Lower leg skin (tissue), 4 donors: Measurements from ENCODE around the gene FCSK. TPM values are rescaled to one million over a fixed set of nuclear protein-coding genes. Genes with fewer than 3 reads are reported as not detected.

ENCODE experiments used
- DNase-seq, 2 donors: peaks; one replicate each; pipeline ENCODE4 v3.0.0-alpha.2; 2019; ENCODE audit warnings: low spot score in 2 of 2
- H3K4me3 ChIP-seq: fragments of 200-600 bp; sonication (generic); 2 replicates; pipeline ENCODE4 v1.5.1; 2017; ENCODE audit warnings: mild to moderate bottlenecking, low read depth; ENCODE audit not compliant: poor library complexity, severe bottlenecking
- POLR2A ChIP-seq, 2 donors: fragments of 450-650 bp; IDR thresholded peaks; one replicate each; pipeline ENCODE4 v1.6.1; 2016 to 2017; ENCODE audit warnings: antibody characterized with exemption in 2 of 2, mild to moderate bottlenecking in 1 of 2, moderate library complexity in 1 of 2
- WGBS, 2 donors: methylation state at CpG; one replicate each; pipeline ENCODE4 v1.1.5; 2018; 5-methylcytosine and 5-hydroxymethylcytosine counted together
- intact Hi-C: fragments of 100-400 bp; cut with DNase I; formaldehyde crosslinking; loops from one replicate; pipeline ENCODE4 v1.15.0; 2023; ENCODE audit warnings: low total_unique reads
- total RNA-seq, 4 donors: library from RNA; depleted of rRNA; stranded (reverse); fragments of >200 nt; gene quantifications; one replicate each; pipeline ENCODE4 v1.1.0, GENCODE V29; 2016
- TF ChIP-seq, protein P1 (sequence below), 3 donors: fragments of 450-650 bp; IDR thresholded peaks; one replicate each; pipeline ENCODE4 v1.5.1; 2016; ENCODE audit warnings: antibody characterized with exemption in 3 of 3, mild to moderate bottlenecking in 3 of 3, moderate library complexity in 2 of 3

Gene FCSK
- total RNA-seq, 4 donors from 2014 or later, result 17.9 to 31.7 (median 23.4) TPM

DNA sequence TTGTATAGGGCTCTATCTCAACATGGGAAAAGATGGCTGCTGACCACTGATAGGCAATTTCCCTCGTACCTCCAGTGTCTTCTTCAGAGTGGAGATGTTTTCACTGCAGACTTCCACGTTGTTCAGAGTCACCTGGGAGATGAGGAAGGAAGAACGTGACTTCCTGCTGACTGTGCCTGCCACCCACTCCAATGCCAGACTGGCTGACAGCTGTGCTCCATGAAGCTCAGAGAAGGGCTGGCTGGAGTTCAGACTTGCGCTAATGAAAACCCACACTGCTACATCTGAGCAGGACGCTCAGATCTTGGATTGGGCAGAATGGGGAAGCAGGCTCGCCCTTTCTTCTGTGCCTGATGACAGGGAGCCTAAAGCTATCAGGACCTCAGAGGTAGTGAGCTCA, 35.9 kb downstream of the FCSK start:
- TF ChIP-seq, protein P1, sequence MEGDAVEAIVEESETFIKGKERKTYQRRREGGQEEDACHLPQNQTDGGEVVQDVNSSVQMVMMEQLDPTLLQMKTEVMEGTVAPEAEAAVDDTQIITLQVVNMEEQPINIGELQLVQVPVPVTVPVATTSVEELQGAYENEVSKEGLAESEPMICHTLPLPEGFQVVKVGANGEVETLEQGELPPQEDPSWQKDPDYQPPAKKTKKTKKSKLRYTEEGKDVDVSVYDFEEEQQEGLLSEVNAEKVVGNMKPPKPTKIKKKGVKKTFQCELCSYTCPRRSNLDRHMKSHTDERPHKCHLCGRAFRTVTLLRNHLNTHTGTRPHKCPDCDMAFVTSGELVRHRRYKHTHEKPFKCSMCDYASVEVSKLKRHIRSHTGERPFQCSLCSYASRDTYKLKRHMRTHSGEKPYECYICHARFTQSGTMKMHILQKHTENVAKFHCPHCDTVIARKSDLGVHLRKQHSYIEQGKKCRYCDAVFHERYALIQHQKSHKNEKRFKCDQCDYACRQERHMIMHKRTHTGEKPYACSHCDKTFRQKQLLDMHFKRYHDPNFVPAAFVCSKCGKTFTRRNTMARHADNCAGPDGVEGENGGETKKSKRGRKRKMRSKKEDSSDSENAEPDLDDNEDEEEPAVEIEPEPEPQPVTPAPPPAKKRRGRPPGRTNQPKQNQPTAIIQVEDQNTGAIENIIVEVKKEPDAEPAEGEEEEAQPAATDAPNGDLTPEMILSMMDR (IDR thresholded peaks at IDR 0.05), result no peak
- no peak for TF ChIP-seq POLR2A (IDR thresholded peaks at IDR 0.05)
- no peak for DNase-seq
- WGBS, 2 donors, result 68 to 81% methylated on average over 6 of the region's 6 CpGs

DNA sequence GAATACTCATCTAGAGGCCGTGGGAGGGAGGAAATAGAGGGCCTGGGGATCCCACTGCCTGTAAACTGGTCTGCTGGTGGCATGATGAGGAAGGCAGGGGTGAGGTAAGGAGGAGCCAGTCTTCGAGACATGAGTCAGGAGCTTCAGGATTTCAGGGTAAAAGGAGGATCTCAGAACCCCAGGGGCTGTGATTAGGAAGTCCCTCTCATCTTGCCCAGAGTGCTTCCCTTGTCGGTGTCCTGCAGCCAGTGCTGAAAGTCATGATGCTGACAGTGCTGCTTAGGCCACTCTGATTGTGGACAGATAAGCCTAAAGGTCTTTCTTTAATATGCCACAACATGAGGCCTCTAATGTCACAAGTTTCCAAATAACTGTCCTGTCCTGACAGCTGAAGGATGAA, 39.4 kb downstream of the FCSK start:
- no peak for DNase-seq
- intact Hi-C loops, result no loop called here
- TF ChIP-seq, protein P1 (IDR thresholded peaks at IDR 0.05), result no peak
- no peak for TF ChIP-seq POLR2A (IDR thresholded peaks at IDR 0.05)
- 92 to 98% methylated on average over 3 of the region's 3 CpGs for WGBS, 2 donors
- no peak overlapping the region for H3K4me3 ChIP-seq

More for the DNA sequence above, 35.9 kb downstream of the FCSK start:
- intact Hi-C loops, result no loop called here
- H3K4me3 ChIP-seq, result no peak overlapping the region

DNA sequence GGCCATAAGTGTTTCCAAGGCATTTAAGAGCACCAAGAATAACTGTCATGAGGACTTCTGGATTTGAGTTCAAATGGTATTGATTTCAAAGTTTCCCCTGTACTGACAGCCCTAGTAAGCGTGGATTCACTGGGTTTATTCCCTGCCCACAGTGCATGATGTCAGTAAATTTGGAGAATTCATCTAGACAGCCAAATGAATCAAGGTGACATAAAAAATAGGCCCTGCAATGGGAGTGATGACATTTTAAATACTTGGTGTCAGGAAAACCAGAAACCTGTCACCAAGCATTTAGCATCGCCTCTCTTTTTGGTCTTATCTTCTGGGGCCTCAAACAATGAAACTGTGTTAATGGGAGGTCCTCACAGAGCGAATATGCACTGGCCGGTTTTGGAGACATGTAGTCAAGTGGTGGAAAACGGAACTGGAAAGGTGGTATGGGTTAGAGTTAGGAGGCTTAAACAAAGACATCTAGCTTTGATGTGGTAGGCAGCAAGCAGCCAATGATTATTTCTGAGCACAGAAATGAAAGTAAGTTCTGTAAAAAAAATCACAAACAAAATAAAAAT, 39.9 kb downstream of the FCSK start:
- no peak for TF ChIP-seq POLR2A (IDR thresholded peaks at IDR 0.05)
- TF ChIP-seq, protein P1 (IDR thresholded peaks at IDR 0.05), result no peak
- no peak for DNase-seq
- 79 to 88% methylated on average over 5 of the region's 5 CpGs for WGBS, 2 donors
- no peak overlapping the region for H3K4me3 ChIP-seq
- intact Hi-C loops, result no loop called here

DNA sequence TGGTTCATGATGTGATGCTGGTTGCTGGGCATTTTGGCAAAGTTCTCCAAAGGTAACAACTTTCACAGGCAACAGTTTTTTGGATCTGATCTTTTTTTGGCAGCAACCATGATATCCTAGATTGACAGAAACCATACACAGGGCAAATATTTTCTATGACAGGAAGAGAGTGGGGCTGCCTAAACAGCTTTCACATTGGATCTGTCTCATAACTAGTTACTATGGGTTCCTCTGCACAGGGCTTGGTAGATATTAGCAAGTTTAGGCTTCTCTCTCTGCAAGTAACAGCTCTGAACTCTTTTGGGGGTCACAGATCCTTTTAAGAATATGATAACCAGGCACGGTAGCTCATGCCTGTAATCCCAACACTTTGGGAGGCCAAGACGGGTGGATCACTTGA, 40.4 kb downstream of the FCSK start:
- TF ChIP-seq POLR2A (IDR thresholded peaks at IDR 0.05), result no peak
- TF ChIP-seq, protein P1 (IDR thresholded peaks at IDR 0.05), result no peak
- no peak for DNase-seq
- intact Hi-C loops, result no loop called here
- 93% methylated on average over 2 of the region's 2 CpGs for WGBS, 2 donors
- no peak overlapping the region for H3K4me3 ChIP-seq

DNA sequence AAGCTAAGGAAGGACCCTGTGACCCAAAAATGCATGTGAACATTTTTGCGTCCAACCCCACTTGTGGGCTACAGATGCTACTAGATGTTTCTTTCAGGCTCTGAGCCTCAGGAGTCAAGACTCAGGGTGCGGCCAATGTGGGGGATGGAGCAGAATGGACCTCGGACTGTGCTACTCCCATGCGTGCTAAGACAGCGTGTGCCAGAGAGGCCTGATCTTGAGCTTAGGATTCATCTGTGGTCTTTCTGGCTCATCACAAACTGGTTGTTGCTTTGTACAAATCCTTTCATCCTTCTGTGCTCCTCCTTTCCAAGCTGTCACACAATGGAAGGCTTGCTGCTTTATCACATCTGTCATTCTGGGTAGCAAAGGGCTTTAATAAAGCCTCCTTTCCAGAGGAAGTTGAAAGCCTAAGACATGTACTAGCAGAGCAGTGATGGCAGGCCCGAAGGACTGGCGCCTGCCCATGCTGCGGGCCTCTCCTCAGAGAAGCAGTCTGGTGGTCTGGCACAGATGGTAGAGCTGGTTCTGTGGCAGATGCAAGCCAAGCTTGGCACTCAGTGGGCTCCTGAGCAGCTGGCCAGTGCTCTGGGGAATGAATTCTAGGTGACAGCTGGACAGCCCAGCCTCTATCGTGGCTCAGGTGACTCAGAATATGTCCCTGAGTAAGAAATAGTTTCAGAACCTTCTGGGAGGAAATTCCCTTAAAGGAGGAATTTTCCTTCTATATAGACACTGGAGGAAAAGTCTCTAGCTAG, 41.2 kb downstream of the FCSK start:
- WGBS, 2 donors, result 93% methylated on average over 9 of the region's 9 CpGs
- H3K4me3 ChIP-seq, result no peak overlapping the region
- intact Hi-C loops, result no loop called here
- no peak for DNase-seq
- TF ChIP-seq POLR2A (IDR thresholded peaks at IDR 0.05), result no peak
- TF ChIP-seq, protein P1 (IDR thresholded peaks at IDR 0.05), result no peak
